ENCODE data around the gene DARS2. TPM values are rescaled to one million over a fixed set of nuclear protein-coding genes. Genes with fewer than 3 reads are reported as not detected.
"Not testable (repeated sequence)": the region's sequence is repeated elsewhere in the genome, so short reads cannot be mapped to it uniquely, and the experiment has no call there.

Gene DARS2
- 18.7 and 34.6 TPM in 2 replicates for total RNA-seq

- DNase-seq (ENCODE audit: low read depth, low spot score), result peak; percentile 96
Measured at GRCh38 chr1:173824315-173825081, at the start of gene DARS2, which contains the start of gene CENPL. TSS of gene DARS2 (plus strand) at chr1:173824673. CDS start at chr1:173825230, 557 bp downstream. TSS of gene CENPL (minus strand) at chr1:173824883. CDS start at chr1:173811299, 13,584 bp downstream.

- DNase-seq (ENCODE audit: low read depth, low spot score), result no peak
Measured at GRCh38 chr1:173775578-173776226, 48.8 kb upstream of the DARS2 start.

- DNase-seq (ENCODE audit: low read depth, low spot score), result no peak
Measured at GRCh38 chr1:173779936-173780335, 44.5 kb upstream of the DARS2 start.

GRCh38 chr1:173784997-173785396, 39.5 kb upstream of the DARS2 start:
- DNase-seq (ENCODE audit: low read depth, low spot score), result no peak

GRCh38 chr1:173789841-173790240, 34.6 kb upstream of the DARS2 start:
- no peak for DNase-seq (ENCODE audit: low read depth, low spot score)

GRCh38 chr1:173798078-173798477, 26.4 kb upstream of the DARS2 start:
- DNase-seq (ENCODE audit: low read depth, low spot score), result no peak

- not testable (repeated sequence) for DNase-seq (ENCODE audit: low read depth, low spot score)
Measured at GRCh38 chr1:173799995-173800394, 24.5 kb upstream of the DARS2 start.

GRCh38 chr1:173802961-173803360, 21.5 kb upstream of the DARS2 start:
- DNase-seq (ENCODE audit: low read depth, low spot score), result no peak

- not testable (repeated sequence) for DNase-seq (ENCODE audit: low read depth, low spot score)
Measured at GRCh38 chr1:173813654-173814053, 10.8 kb upstream of the DARS2 start.

GRCh38 chr1:173818459-173818858, 6.0 kb upstream of the DARS2 start:
- DNase-seq (ENCODE audit: low read depth, low spot score), result no peak

GRCh38 chr1:173821680-173822079, 2.8 kb upstream of the DARS2 start:
- no peak for DNase-seq (ENCODE audit: low read depth, low spot score)

GRCh38 chr1:173823781-173824314, 625 bp upstream of the DARS2 start:
- no peak for DNase-seq (ENCODE audit: low read depth, low spot score)

GRCh38 chr1:173827611-173828010, 3.1 kb downstream of the DARS2 start:
- no peak for DNase-seq (ENCODE audit: low read depth, low spot score)

- no peak for DNase-seq (ENCODE audit: low read depth, low spot score)
Measured at GRCh38 chr1:173832748-173833147, 8.3 kb downstream of the DARS2 start.

- no peak for DNase-seq (ENCODE audit: low read depth, low spot score)
Measured at GRCh38 chr1:173852105-173852504, 27.6 kb downstream of the DARS2 start.

- peak; percentile 90 for DNase-seq (ENCODE audit: low read depth, low spot score)
Measured at GRCh38 chr1:173853074-173853473, 28.6 kb downstream of the DARS2 start.

- no peak for DNase-seq (ENCODE audit: low read depth, low spot score)
Measured at GRCh38 chr1:173856014-173856413, 31.5 kb downstream of the DARS2 start.

GRCh38 chr1:173856903-173857302, 32.4 kb downstream of the DARS2 start:
- peak; percentile 36 for DNase-seq (ENCODE audit: low read depth, low spot score)

GRCh38 chr1:173857363-173857917, 33.0 kb downstream of the DARS2 start:
- no peak for DNase-seq (ENCODE audit: low read depth, low spot score)

- DNase-seq (ENCODE audit: low read depth, low spot score), result not testable (repeated sequence)
Measured at GRCh38 chr1:173859547-173859946, 35.1 kb downstream of the DARS2 start.

- no peak for DNase-seq (ENCODE audit: low read depth, low spot score)
Measured at GRCh38 chr1:173860065-173860464, 35.6 kb downstream of the DARS2 start.

GRCh38 chr1:173861731-173862145, 37.3 kb downstream of the DARS2 start:
- no peak for DNase-seq (ENCODE audit: low read depth, low spot score)

All from pulmonary artery endothelial cell (primary cell).